ENCODE data around the gene FAIM2. TPM values are rescaled to one million over a fixed set of nuclear protein-coding genes. Genes with fewer than 3 reads are reported as not detected.

Gene FAIM2
- total RNA-seq, 4 donors from 2014 or later: 4.1 to 10.3 (median 7.4) TPM

DNA sequence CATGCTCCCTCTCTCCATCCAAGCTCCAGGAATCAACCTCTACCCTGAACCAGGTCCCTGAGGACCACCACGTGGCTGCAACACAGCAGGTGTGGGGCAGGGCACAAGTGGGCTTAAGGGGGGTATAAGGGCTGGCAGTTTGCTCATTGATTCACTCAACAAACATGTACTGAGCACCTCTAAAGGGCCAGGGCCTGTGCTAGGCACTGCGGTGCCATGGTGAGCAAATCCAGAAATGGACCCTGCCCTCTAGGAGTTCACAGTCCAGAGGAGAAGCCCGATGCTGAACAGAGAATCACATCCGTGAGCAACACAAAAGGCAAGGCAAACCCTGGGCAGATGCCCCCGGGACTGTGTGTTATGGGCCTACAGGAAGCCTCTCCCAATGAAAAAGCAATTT is 40.3 kb upstream of the FAIM2 start:
- H3K9me3 ChIP-seq: no peaks in the 10 kb centered on the region
- TF ChIP-seq POLR2A (IDR thresholded peaks at IDR 0.05; ENCODE audit: low read depth) (no peak), POLR2AphosphoS5 (IDR thresholded peaks at IDR 0.05) (no peak), EP300 (IDR thresholded peaks at IDR 0.05) (no peak), CTCF (IDR thresholded peaks at IDR 0.05) (no peak)
- WGBS: 95% methylated on average over 4 of the region's 5 CpGs
- no peak for DNase-seq (ENCODE audit: extremely low spot score)
- H3K36me3 ChIP-seq: no peaks in the 10 kb centered on the region
- H3K27me3 ChIP-seq: no peaks in the 10 kb centered on the region
- H3K4me1 ChIP-seq: peaks cover 5 to 11% (median 10%) of the 10 kb centered on the region in 4 donors
- H3K4me3 ChIP-seq: no peak overlapping the region
- H3K27ac ChIP-seq (replicated peaks in 1 of 4): no peak overlapping the region
- intact Hi-C loops (cut with DNase I): no loop called here

DNA sequence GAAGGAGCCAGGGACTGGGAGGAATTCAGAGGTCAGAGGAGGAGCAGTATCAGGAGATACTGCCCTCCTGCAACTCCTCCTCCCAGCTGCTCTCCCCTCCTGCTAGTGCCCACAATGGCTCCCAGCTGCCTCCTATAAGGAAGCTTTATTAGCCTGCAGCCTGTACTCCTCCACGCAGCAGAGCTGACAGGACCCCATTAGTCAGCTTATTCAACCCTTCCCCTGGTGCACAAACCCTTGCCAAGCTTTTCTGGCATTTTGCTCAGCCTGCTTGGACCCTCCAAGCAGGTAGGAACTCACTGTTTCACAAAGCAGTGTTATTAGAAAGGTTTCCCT is 39.9 kb upstream of the FAIM2 start:
- no peak for TF ChIP-seq POLR2AphosphoS5 (IDR thresholded peaks at IDR 0.05)
- no peak for TF ChIP-seq EP300 (IDR thresholded peaks at IDR 0.05)
- TF ChIP-seq POLR2A (IDR thresholded peaks at IDR 0.05; ENCODE audit: low read depth): no peak
- Histone ChIP-seq H3K27ac (replicated peaks in 1 of 4) (no peak overlapping the region), H3K27me3 (no peaks in the 10 kb centered on the region), H3K9me3 (no peaks in the 10 kb centered on the region), H3K4me1 (peaks cover 5 to 11% (median 10%) of the 10 kb centered on the region in 4 donors), H3K4me3 (no peak overlapping the region), H3K36me3 (no peaks in the 10 kb centered on the region)
- intact Hi-C loops (cut with DNase I): no loop called here
- no peak for DNase-seq (ENCODE audit: extremely low spot score)
- 92% methylated on average over 1 of the region's 1 CpG for WGBS

DNA sequence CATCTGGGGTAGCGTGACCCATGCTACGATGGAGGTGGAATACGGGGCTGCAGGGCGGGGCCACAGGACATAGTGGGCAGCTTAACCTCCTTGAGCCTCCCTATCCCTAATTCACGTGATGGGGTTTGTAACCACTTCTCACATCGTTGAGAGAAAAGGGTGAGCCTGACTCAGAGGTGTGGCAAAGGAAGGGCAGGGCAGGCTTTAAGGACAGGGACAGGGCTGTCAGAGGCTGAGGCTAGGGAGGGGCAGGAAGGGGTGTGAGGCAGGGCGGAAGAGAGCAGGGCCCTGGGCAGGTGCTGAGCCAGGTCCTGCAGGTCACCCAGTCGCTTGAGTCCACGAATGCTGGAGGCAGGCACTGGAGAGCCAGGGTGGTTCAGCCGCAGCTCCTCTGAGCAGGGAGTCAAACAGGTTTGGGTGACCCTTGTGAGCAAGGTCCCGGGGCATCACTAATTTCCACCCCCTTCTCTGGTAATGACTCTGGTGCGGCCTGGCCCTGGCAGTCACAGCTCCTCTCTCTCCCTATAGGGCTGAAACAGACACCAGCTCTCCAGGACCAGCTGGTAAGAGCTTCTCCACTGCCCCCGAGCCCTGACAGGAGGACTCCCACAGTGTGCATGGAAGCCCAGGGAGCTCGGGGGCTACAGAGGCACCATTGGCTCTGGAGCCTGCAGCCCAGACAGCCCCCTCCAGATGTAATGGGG is 39.4 kb upstream of the FAIM2 start:
- whole genome bisulfite sequencing: 61% methylated on average over 8 of the region's 14 CpGs
- H3K9me3 ChIP-seq: no peaks in the 10 kb centered on the region
- no peak for DNase-seq (ENCODE audit: extremely low spot score)
- no peaks in the 10 kb centered on the region for H3K27me3 ChIP-seq
- no peak overlapping the region for H3K4me3 ChIP-seq
- no peak overlapping the region for H3K27ac ChIP-seq (replicated peaks in 1 of 4)
- no peaks in the 10 kb centered on the region for H3K36me3 ChIP-seq
- peaks cover 5 to 11% (median 10%) of the 10 kb centered on the region in 4 donors for H3K4me1 ChIP-seq
- intact Hi-C loops (cut with DNase I): no loop called here
- TF ChIP-seq CTCF (IDR thresholded peaks at IDR 0.05): no peak
- no peak for TF ChIP-seq POLR2AphosphoS5 (IDR thresholded peaks at IDR 0.05)
- no peak for TF ChIP-seq EP300 (IDR thresholded peaks at IDR 0.05)
- TF ChIP-seq POLR2A (IDR thresholded peaks at IDR 0.05; ENCODE audit: low read depth): no peak

GRCh38 chr12:49942512-49942893 is 38.8 kb upstream of the FAIM2 start:
- Histone ChIP-seq H3K4me3 (no peak overlapping the region), H3K36me3 (no peaks in the 10 kb centered on the region), H3K9me3 (no peaks in the 10 kb centered on the region), H3K27ac (replicated peaks in 1 of 4) (no peak overlapping the region), H3K4me1 (peaks cover 5 to 11% (median 10%) of the 10 kb centered on the region in 4 donors), H3K27me3 (no peaks in the 10 kb centered on the region)
- TF ChIP-seq POLR2AphosphoS5 (IDR thresholded peaks at IDR 0.05): no peak
- TF ChIP-seq EP300 (IDR thresholded peaks at IDR 0.05): no peak
- no peak for TF ChIP-seq POLR2A (IDR thresholded peaks at IDR 0.05; ENCODE audit: low read depth)
- TF ChIP-seq CTCF (IDR thresholded peaks at IDR 0.05): no peak
- 90% methylated on average over 3 of the region's 3 CpGs for WGBS
- DNase-seq (ENCODE audit: extremely low spot score): no peak
- intact Hi-C loops (cut with DNase I): no loop called here

GRCh38 chr12:49941556-49942511 is 38.1 kb upstream of the FAIM2 start:
- intact Hi-C loops (cut with DNase I): no loop called here
- DNase-seq (ENCODE audit: extremely low spot score): no peak
- no peak for TF ChIP-seq CTCF (IDR thresholded peaks at IDR 0.05)
- TF ChIP-seq POLR2A (IDR thresholded peaks at IDR 0.05; ENCODE audit: low read depth): no peak
- TF ChIP-seq POLR2AphosphoS5 (IDR thresholded peaks at IDR 0.05): no peak
- no peak for TF ChIP-seq EP300 (IDR thresholded peaks at IDR 0.05)
- no peaks in the 10 kb centered on the region for H3K27me3 ChIP-seq
- H3K4me1 ChIP-seq: peaks cover 5 to 11% (median 10%) of the 10 kb centered on the region in 4 donors
- no peak overlapping the region for H3K27ac ChIP-seq (replicated peaks in 1 of 4)
- no peak overlapping the region for H3K4me3 ChIP-seq
- 91% methylated on average over 13 of the region's 13 CpGs for WGBS
- no peaks in the 10 kb centered on the region for H3K9me3 ChIP-seq
- H3K36me3 ChIP-seq: no peaks in the 10 kb centered on the region

Measured in esophagus muscularis mucosa (tissue), 4 donors.